Hypothalamus (tissue), 51 donors: Measurements from ENCODE around the gene SELENOO.
"Not testable (repeated sequence)": the region's sequence is repeated elsewhere in the genome, so short reads cannot be mapped to it uniquely, and the experiment has no call there.

Experiments
- DNase-seq, 51 donors: peaks; one replicate each; lab custom pipeline; 2025; lab: John Stamatoyannopoulos, UW

SELENOO gene

DNA sequence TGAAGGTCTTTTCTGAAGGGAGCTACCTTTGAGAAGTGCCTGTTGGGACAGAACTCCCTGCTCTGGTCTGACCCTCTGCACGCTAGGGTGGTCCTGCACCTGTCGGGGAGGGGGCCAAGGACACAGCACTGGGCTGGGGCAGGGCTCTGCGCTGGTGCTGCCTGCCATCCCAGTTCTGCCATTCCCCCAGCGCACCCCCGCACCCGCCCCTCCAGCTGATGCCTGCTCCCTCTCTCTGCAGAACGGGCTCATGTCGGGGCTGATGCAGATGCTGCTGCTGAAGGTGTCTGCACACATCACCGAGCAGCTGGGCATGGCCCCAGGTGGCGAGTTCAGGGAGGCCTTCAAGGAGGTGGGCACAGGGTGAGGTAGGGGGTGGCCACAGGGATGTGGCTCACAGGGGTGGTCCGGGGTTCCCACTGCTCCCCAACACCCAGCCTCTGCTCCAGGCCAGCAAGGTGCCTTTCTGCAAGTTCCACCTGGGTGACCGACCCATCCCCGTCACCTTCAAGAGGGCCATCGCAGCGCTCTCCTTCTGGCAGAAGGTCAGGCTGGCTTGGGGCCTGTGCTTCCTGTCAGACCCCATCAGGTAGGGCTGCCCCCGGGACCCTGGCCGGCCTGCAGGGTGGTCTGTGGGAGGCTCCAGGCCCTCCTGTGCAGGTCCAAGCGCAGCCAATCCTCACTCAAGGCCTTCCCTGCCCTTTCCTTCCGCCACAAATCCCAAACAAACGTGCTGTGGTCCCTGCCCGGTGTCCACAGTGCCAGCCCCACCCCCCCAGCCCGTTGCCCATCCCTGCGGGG, 3.6 kb upstream of the SELENOO start:
- no peak for DNase-seq

- DNase-seq = no peak
Measured at GRCh38 chr22:50197856-50198623, 2.8 kb upstream of the SELENOO start.

DNA sequence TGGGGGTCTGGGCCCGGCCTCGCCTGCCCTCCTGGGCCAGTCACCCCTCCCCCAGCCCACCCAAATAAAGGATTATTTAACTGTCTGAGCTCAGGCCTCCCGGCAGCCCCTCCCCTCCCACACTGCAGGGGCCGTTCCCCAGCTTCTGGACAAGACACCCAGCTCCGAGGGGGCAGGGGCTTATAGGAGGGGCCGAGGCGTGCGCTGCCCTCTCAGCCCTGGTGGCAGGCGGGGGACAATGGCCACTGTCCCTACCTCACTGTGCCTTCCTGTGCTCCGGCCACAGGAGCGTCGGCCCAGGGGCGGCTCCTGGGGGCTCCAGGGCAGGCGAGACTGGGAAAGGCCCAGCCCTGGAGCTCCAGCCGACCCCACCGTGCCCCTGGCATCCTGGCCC, 2.2 kb upstream of the SELENOO start:
- DNase-seq = no peak

- no peak for DNase-seq
Measured at GRCh38 chr22:50199251-50199721, 1.5 kb upstream of the SELENOO start.

DNA sequence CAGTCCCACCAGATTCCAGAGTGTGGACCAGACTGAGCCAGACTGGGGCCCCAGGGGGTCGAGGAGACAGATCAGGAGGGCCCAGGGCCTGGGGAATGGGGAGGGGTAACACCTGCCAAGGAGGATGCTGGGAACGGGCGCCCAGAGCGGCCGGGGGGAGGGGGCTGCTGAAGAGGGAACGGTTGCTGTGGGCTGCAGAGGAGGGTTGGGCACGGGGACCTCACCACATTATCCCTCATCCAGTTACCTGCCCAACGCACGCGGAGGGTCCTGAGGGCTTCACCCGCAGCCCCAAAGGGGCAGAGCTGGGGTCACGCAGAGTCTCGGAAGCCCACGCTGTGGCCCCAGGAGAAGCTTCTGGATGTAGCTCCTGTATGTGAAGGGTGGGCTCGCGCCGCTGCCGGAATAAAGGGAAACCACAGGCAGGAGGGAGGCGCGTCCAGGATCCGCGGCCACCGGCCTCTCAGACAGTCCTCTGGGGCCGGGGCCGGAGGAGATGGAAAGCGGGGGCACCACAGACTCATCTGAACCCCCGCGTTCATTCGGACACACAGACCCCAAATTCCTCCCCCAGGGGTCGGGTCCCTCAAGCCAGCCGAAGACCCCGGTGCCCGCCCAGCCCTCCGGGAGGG, 866 bp upstream of the SELENOO start:
- no peak for DNase-seq

GRCh38 chr22:50201191-50202129, 649 bp downstream of the SELENOO start:
- peak in 4 of 51 donors; percentile 29 to 54 (median 47) for DNase-seq

- DNase-seq = no peak
Measured at GRCh38 chr22:50202130-50202666, 1.4 kb downstream of the SELENOO start.

GRCh38 chr22:50203288-50203687, 2.5 kb downstream of the SELENOO start:
- no peak for DNase-seq

DNA sequence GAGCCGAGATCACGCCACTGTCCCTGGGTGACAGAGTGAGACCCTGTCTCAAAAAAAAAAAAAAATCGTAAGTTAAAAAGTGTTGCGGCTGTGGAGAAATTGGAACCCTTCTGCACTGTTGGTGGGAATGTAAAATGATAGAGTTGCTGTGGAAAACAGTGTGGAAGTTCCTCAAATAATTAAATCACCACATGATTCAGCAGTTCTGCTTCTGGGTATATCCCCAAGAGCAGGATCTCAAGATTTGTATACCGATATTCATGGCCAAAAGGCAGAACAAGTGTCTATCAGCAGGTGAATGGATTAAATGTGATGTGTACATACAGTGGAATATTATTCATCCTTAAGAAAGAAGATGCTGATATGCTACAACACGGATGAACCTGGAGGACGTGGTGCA, 3.8 kb downstream of the SELENOO start:
- no peak for DNase-seq

GRCh38 chr22:50204998-50205397, 4.2 kb downstream of the SELENOO start:
- DNase-seq = not testable (repeated sequence)

GRCh38 chr22:50205781-50206569, 5.2 kb downstream of the SELENOO start:
- no peak for DNase-seq

GRCh38 chr22:50206599-50206998, 5.8 kb downstream of the SELENOO start:
- DNase-seq = peak in 5 of 51 donors; percentile 27 to 71 (median 36)

DNA sequence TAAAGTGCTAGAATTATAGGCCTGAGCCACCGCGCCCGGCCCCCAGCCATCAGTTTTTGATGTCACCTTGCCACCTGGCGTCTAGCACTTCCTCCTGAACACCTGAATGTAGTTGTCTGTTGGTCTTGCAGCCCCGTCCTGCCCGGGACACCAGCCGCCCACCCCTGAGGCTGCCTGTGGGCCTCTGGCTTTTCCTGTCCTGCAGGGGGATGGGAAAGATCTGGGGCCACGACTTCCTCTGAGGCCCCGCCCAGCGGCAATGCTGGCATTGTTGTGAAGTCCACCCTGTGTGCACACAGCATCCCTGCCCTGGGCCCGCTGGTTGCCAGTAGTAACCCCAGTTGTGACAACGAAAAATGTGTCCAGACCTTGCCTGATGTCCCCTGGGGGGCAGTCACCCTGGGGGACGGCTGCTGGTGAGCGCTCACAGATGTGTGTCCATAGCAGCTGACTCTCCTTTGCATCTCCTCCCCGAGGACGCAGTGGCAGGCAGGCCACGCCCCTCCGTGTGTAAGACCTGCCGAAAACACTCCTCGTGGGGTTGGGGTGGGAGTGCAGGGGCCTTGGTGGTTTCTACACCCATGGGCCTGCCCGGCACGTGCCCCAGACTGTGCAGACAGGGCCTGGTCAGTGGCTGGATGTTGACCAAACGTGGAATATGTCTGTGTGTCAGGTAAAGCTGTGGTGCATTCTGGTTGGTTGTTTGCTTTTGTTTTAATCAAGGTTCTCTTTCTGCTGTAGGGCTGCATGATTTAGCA, 6.8 kb downstream of the SELENOO start:
- no peak for DNase-seq

DNA sequence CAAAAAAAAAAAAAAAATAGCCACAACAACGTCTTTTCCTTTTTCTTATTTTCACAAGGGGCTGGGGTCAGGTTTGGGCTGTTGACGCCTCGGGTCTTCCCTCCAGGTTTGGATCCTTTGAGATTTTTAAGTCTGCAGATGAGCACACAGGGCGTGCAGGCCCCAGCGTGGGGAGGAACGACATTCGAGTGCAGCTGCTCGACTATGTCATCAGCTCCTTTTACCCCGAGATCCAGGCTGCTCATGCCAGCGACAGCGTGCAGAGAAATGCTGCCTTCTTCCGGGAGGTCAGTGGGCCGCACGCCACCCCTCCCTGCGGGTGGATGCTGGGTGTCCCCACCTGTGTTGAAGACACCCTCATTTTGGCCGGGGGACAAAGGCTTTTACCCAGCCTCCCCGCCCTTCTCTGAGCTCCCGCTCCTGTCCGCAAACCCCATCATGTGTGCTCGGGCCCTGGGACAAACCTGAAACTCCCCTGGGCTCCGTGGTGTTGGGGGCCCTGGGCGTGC, 7.7 kb downstream of the SELENOO start:
- DNase-seq = no peak

DNA sequence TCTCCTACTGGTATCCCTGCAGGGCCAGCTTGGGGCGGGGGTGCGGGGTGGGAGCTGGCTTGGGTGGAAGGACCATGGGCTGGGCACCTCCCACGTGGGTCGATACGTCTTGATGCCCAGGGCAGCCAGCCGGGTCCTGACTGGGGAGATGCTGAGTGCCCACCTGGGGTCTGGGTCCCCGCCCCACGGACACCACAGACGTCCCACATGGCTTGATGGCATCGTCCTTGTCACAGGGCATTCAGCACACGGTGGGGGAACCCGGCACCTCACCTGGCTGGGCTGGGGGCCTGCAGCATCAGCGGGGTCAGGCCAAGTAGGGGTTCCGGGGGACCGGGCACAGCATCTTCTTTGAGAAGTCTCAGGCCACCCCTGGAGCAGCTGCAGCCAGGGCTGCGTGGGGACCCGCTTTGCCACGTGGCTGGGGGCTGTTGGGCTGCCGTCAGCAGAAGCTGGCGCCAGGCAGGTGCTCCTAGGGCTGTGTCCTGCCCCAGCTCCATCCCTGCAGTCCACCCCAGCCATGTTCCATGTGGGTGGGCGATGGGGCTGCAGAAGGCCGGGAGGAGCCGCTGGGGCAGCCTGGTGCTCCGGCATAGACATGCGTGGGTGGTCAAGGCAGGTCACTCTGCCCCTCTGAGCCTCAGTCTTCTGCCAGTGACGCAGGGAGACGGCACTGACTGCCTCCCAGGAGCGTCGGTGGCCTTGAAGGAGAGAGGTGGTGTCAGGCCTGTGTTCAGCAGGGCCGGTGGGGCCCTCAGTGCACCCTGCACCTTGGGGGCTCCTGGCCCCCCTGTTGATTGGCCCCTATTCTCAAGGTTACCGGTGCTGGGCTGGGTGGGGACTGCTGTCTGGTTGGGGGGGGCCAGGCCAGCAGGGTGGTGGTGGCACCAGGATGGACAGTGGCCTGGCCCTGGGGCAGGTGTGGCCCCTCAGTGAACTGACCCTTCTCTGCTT, 8.4 kb downstream of the SELENOO start:
- DNase-seq = no peak

- peak in 19 of 51 donors; percentile 9 to 67 (median 36) for DNase-seq
Measured at GRCh38 chr22:50209893-50210292, 9.1 kb downstream of the SELENOO start.
